ENCODE measurements around the gene CCDC137. TPM values are rescaled to one million over a fixed set of nuclear protein-coding genes. Genes with fewer than 3 reads are reported as not detected.
A peak's percentile ranks its signal among the peaks of the same experiment; 100 is the strongest.

CCDC137 gene
- total RNA-seq, 2 donors from 2014 or later, result 3.8 to 5.1 TPM

DNA sequence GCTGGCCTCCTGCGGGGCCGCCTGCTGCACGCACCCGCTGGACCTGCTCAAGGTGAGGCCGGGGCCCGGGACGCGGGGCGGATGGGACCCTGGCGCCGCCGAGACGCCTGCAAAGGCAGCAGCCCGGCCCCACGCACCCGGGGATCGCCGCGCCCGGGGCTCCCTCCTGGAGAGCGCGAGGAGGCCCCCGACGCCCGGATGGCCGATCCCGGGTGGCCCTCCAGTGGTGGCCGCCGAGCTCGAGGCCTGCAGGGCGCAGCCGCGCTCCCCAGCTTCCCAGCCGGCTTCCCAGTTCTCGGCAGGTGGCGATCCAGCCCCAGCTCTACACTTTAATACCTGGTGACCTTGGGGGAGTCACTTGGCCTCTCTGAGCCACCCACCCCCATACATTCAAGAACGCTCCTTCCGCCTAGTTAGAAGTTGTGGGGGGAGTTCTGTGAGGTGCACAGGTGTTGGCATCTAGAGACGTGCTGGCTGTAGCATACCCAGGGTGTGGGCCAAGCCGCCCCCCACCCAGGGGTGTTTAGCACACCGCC is 46.0 kb downstream of the CCDC137 start:
- H3K4me3 ChIP-seq, result peak overlapping the region; percentile 67 to 91
- peaks cover 5% of the 10 kb centered on the region for H3K36me3 ChIP-seq
- H3K27me3 ChIP-seq, result no peaks in the 10 kb centered on the region
- H3K4me1 ChIP-seq, result peaks cover 0 to 35% of the 10 kb centered on the region in 2 donors
- no peaks in the 10 kb centered on the region for H3K9me3 ChIP-seq
- TF ChIP-seq, protein P1, sequence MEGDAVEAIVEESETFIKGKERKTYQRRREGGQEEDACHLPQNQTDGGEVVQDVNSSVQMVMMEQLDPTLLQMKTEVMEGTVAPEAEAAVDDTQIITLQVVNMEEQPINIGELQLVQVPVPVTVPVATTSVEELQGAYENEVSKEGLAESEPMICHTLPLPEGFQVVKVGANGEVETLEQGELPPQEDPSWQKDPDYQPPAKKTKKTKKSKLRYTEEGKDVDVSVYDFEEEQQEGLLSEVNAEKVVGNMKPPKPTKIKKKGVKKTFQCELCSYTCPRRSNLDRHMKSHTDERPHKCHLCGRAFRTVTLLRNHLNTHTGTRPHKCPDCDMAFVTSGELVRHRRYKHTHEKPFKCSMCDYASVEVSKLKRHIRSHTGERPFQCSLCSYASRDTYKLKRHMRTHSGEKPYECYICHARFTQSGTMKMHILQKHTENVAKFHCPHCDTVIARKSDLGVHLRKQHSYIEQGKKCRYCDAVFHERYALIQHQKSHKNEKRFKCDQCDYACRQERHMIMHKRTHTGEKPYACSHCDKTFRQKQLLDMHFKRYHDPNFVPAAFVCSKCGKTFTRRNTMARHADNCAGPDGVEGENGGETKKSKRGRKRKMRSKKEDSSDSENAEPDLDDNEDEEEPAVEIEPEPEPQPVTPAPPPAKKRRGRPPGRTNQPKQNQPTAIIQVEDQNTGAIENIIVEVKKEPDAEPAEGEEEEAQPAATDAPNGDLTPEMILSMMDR (IDR thresholded peaks at IDR 0.05), result peak in 1 of 2 donors; percentile 27
- no peak for DNase-seq (ENCODE audit: low spot score)
- H3K27ac ChIP-seq, result peak overlapping the region; percentile 32 to 48

- Histone ChIP-seq H3K27me3 (no peaks in the 10 kb centered on the region), H3K4me3 (peak overlapping the region; percentile 67 to 91), H3K36me3 (no peaks in the 10 kb centered on the region), H3K27ac (peak overlapping the region in 1 of 2 donors; percentile 48), H3K4me1 (peaks cover 0 to 35% of the 10 kb centered on the region in 2 donors), H3K9me3 (no peaks in the 10 kb centered on the region)
- DNase-seq (ENCODE audit: low spot score), result no peak
- TF ChIP-seq, protein P1 (IDR thresholded peaks at IDR 0.05), result no peak
These were observed 46.5 kb downstream of the CCDC137 start for GRCh38 chr17:81713004-81713555.

DNA sequence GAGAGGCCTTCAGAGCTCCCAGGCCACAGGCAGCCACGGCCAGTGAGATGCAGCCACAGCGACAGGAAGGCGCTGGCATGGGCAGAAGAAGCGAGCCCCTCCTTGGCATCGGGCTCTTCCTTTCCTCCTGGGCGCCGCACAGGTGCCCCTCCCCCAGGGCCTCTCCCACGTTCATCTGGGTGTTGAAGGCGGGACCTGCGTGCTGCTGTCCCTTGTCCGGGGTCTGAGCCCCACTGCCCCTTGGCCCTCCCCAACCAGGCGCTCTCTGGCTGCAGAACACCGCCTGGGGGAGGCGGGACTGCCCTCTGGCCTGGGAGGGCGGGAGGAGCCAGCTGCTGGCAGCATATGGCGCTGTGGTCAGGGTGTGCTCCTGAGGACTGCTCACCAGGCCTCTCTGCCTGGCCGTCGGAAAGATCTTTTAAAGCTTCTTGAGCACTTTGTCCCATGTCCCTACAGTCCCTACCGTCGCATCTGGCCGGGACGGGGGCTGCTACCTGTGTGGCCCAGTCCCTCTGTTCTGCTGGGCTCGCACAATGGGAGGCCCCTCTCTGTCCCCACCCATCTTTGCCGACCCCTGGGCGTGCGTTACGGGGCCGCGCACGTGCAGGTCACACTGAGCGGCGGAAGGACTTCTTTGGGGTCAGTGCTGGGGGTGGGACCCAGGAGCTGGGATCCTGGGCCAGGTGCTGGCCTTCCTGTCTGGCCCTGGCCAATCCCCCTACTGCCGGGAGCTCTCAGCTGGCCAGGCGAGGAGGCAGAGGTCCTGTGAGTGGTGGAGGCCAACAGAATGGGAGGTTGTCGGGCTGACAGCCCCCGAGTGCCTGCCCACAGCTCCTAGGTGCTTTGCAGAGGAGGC is 47.2 kb downstream of the CCDC137 start:
- H3K27ac ChIP-seq, result no peak overlapping the region
- DNase-seq (ENCODE audit: low spot score), result no peak
- H3K4me3 ChIP-seq, result peak overlapping the region in 1 of 2 donors; percentile 91
- H3K36me3 ChIP-seq, result no peaks in the 10 kb centered on the region
- TF ChIP-seq, protein P1 (IDR thresholded peaks at IDR 0.05), result no peak
- peaks cover 0 to 35% of the 10 kb centered on the region in 2 donors for H3K4me1 ChIP-seq
- H3K9me3 ChIP-seq, result no peaks in the 10 kb centered on the region
- no peaks in the 10 kb centered on the region for H3K27me3 ChIP-seq

DNA sequence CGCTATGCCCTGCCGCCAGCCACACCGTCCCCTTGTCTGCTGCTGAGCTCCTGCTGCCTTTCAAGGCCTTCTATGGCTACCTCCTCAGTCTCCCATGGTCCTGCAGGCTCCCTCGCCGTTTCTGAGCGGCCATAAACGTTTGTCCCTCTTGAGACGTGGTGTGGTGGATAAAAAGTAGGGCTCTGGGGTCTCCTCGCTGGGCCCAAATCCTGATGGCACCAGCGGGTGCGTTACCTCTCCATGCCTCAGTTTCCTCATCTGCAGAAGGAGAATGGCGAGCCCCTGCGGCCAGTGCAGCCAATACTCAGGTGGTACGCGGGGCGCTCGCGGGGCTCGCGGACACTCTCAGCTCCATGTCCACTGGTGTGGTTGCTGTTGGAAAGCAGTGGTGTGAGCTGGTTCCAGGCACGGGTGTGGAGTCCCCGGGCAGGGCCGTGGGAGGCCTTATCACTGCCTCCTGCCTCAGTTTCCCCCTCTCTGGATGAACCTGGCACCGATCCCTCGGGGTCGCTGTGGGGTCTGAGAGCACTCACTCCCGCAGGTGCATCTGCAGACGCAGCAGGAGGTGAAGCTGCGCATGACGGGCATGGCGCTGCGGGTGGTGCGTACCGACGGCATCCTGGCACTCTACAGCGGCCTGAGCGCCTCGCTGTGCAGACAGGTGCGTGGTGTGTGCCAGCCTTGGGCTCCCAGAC is 48.0 kb downstream of the CCDC137 start:
- no peak for DNase-seq (ENCODE audit: low spot score)
- Histone ChIP-seq H3K4me1 (peaks cover 0 to 35% of the 10 kb centered on the region in 2 donors), H3K27me3 (no peaks in the 10 kb centered on the region), H3K27ac (no peak overlapping the region), H3K36me3 (no peaks in the 10 kb centered on the region), H3K9me3 (no peaks in the 10 kb centered on the region), H3K4me3 (no peak overlapping the region)
- TF ChIP-seq, protein P1 (IDR thresholded peaks at IDR 0.05), result no peak

GRCh38 chr17:81715107-81715871 is 48.8 kb downstream of the CCDC137 start:
- no peak overlapping the region for H3K4me3 ChIP-seq
- DNase-seq (ENCODE audit: low spot score), result no peak
- no peak overlapping the region for H3K27ac ChIP-seq
- TF ChIP-seq, protein P1 (IDR thresholded peaks at IDR 0.05), result no peak
- H3K27me3 ChIP-seq, result no peaks in the 10 kb centered on the region
- H3K9me3 ChIP-seq, result no peaks in the 10 kb centered on the region
- H3K36me3 ChIP-seq, result no peaks in the 10 kb centered on the region
- peaks cover 0 to 32% of the 10 kb centered on the region in 2 donors for H3K4me1 ChIP-seq

All from right atrium auricular region (tissue), 2 donors.